Thyroid gland (tissue), 4 donors: ENCODE data around the gene APLP2. TPM values are rescaled to one million over a fixed set of nuclear protein-coding genes. Genes with fewer than 3 reads are reported as not detected.
A peak's percentile ranks its signal among the peaks of the same experiment; 100 is the strongest.

Source experiments
- DNase-seq, 2 donors: peaks; one replicate each; pipeline ENCODE4 v3.0.0-alpha.2; 2019
- H3K27ac ChIP-seq, 3 donors: fragments of 200-600 bp; sonication (generic); 1 replicate in 2 of 3; 2 replicates in 1 of 3; pipeline ENCODE4 v1.5.1; 2016 to 2019; ENCODE audit warnings: mild to moderate bottlenecking in 1 of 3, moderate library complexity in 1 of 3
- H3K27me3 ChIP-seq: fragments of 200-600 bp; sonication (generic); one replicate; pipeline ENCODE4 v1.5.1; 2019
- H3K36me3 ChIP-seq, 2 donors: fragments of 200-600 bp; sonication (generic); one replicate each; pipeline ENCODE4 v1.5.1; 2016 to 2019
- H3K4me1 ChIP-seq, 2 donors: fragments of 200-600 bp; sonication (generic); one replicate each; pipeline ENCODE4 v1.5.1; 2017 to 2019
- H3K4me3 ChIP-seq, 3 donors: fragments of 200-600 bp; sonication (generic); replicated peaks in 1 of 3; 1 replicate in 2 of 3; 2 replicates in 1 of 3; pipeline ENCODE4 v1.5.1; 2016; ENCODE audit warnings: mild to moderate bottlenecking in 1 of 3
- H3K9me3 ChIP-seq: fragments of 200-600 bp; sonication (generic); one replicate; pipeline ENCODE4 v1.5.1; 2017
- POLR2A ChIP-seq, 2 donors: fragments of 450-650 bp; IDR thresholded peaks; one replicate each; pipeline ENCODE4 v1.6.1; 2017; ENCODE audit warnings: antibody characterized with exemption in 2 of 2, mild to moderate bottlenecking in 2 of 2, moderate library complexity in 1 of 2
- WGBS, 2 donors: methylation state at CpG; one replicate each; pipeline ENCODE4 v1.1.5; 2017; 5-methylcytosine and 5-hydroxymethylcytosine counted together
- intact Hi-C: fragments of 100-400 bp; cut with DNase I; formaldehyde crosslinking; loops from one replicate; pipeline ENCODE4 v1.15.1; 2023
- total RNA-seq, 4 donors: library from RNA; depleted of rRNA; stranded (reverse); fragments of >200 nt; gene quantifications; one replicate each; pipeline ENCODE4 v1.2.3, GENCODE V29; 2016
- TF ChIP-seq, protein P1 (sequence below), 6 experiments: fragments of 200-600 bp in 3 of 6; fragments of 450-650 bp in 3 of 6; sonication (generic) in 3 of 6; IDR thresholded peaks; one replicate each; pipeline ENCODE4 v1.5.1; 2016 to 2019; ENCODE audit warnings: antibody characterized with exemption in 6 of 6, mild to moderate bottlenecking in 2 of 6, inconsistent platforms in 1 of 6, moderate library complexity in 1 of 6

Gene APLP2
- total RNA-seq, 4 donors from 2014 or later, result 782 to 1,078 (median 902) TPM

DNA sequence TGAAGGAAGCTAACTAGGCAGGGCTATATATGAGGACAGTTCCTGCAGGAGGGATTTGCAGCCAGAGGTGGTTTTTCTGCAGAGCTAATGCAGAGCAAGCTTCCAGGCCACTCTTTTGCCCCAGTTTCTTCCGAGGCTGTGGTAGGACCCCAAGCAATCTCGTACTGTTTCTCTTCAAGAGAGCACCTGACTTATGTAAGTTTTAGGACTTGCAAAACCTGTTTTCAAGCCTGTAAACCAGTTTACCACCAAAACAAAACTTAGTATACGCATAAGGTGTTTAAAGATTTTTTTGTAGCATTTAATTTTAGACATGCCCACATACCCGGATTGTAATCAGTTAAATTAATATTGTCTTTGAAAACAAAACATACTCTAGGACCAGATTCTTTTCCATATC, 7.7 kb upstream of the APLP2 start:
- Histone ChIP-seq H3K4me3 (no peak overlapping the region), H3K36me3 (no peaks in the 10 kb centered on the region), H3K4me1 (peaks cover 4 to 22% of the 10 kb centered on the region in 2 donors), H3K27me3 (no peaks in the 10 kb centered on the region), H3K27ac (peak overlapping the region; percentile 28 to 54 (median 39)), H3K9me3 (no peaks in the 10 kb centered on the region)
- TF ChIP-seq, protein P1, sequence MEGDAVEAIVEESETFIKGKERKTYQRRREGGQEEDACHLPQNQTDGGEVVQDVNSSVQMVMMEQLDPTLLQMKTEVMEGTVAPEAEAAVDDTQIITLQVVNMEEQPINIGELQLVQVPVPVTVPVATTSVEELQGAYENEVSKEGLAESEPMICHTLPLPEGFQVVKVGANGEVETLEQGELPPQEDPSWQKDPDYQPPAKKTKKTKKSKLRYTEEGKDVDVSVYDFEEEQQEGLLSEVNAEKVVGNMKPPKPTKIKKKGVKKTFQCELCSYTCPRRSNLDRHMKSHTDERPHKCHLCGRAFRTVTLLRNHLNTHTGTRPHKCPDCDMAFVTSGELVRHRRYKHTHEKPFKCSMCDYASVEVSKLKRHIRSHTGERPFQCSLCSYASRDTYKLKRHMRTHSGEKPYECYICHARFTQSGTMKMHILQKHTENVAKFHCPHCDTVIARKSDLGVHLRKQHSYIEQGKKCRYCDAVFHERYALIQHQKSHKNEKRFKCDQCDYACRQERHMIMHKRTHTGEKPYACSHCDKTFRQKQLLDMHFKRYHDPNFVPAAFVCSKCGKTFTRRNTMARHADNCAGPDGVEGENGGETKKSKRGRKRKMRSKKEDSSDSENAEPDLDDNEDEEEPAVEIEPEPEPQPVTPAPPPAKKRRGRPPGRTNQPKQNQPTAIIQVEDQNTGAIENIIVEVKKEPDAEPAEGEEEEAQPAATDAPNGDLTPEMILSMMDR (IDR thresholded peaks at IDR 0.05), result no peak
- TF ChIP-seq POLR2A (IDR thresholded peaks at IDR 0.05), result no peak
- peak in 1 of 2 donors; percentile 21 for DNase-seq
- intact Hi-C loops, result no loop called here
- 37 to 38% methylated on average over 4 of the region's 4 CpGs for whole genome bisulfite sequencing, 2 donors

DNA sequence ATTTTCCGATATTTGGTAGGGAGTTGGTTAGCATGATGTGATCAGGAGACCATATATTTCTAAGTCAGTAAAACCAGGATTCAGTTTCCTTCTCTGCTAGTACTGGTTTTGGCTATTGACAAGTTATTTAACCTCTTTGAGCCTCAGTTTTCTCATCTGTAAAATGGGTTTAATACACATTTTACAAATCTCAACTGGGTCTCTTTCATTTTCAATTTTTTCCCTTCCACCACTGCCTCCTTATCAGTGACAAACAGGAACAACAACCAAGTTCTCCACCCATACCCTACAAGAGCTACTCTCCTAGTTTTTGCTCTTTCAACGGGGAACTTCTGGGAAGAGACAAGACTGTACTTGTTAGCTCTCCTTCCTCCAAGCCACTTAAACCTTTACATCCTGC, 6.2 kb upstream of the APLP2 start:
- WGBS, 2 donors, result 81% methylated on average over 2 of the region's 2 CpGs
- Histone ChIP-seq H3K9me3 (no peaks in the 10 kb centered on the region), H3K4me1 (peaks cover 7 to 31% of the 10 kb centered on the region in 2 donors), H3K27ac (peak overlapping the region in 2 of 3 donors; percentile 39 to 40), H3K36me3 (no peaks in the 10 kb centered on the region), H3K27me3 (no peaks in the 10 kb centered on the region), H3K4me3 (no peak overlapping the region)
- DNase-seq, result no peak
- TF ChIP-seq, protein P1 (IDR thresholded peaks at IDR 0.05), result no peak
- no peak for TF ChIP-seq POLR2A (IDR thresholded peaks at IDR 0.05)
- intact Hi-C loops, result no loop called here

DNA sequence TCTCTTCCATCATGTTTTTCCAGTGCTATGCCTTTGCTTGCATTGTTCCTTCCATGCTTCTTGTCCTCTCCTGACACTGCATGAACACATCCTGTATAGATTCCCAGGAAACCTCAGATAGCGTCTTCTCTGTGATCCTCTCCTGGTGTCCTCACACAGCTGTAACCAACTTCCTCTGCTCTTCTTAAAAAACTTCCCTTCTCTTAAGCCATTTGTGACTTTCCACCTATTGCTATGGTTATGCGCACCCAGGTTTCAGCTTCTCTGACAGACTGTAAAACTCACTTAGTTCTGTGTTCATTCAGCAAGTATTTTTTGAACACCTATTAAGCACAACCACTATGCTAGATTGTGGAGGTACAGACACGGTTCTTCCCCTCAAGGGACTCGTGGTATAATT, 5.1 kb upstream of the APLP2 start:
- 77 to 78% methylated on average over 3 to 4 of the region's 4 CpGs for WGBS, 2 donors
- intact Hi-C loops, result no loop called here

DNA sequence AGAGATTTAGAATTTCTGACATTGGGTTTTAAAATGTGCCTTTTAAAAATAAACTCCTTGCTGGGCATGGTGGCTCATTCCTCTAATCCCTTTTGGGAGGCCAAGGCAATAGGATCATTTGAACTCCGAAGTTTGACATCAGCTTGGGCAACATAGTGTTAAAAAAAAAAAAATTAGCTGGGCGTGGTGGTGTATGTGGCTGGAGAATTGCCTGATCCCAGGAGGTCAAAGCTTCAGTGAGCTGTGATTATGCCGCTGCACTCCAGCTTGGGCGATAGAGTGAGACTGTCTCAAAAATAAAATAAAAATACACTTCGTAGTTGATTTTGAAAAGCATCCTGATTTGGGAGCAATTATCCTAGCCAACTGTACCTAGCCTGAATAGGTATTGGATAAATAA, 3.4 kb upstream of the APLP2 start:
- H3K4me3 ChIP-seq, result no peak overlapping the region
- peak; percentile 71 to 74 for DNase-seq
- intact Hi-C loops, result loop anchor here (5.0 kb wide), 1 partner anchor 64 kb away; the partner anchor contains the start of gene PRDM10
- no peaks in the 10 kb centered on the region for H3K9me3 ChIP-seq
- TF ChIP-seq POLR2A (IDR thresholded peaks at IDR 0.05), result no peak
- TF ChIP-seq, protein P1 (IDR thresholded peaks at IDR 0.05), result no peak
- H3K27me3 ChIP-seq, result no peaks in the 10 kb centered on the region
- H3K36me3 ChIP-seq, result no peaks in the 10 kb centered on the region
- WGBS, 2 donors, result 23 to 38% methylated on average over 5 of the region's 5 CpGs
- peak overlapping the region in 2 of 3 donors; percentile 9 to 54 for H3K27ac ChIP-seq
- H3K4me1 ChIP-seq, result peaks cover 16 to 36% of the 10 kb centered on the region in 2 donors

More for the DNA sequence above, 5.1 kb upstream of the APLP2 start:
- Histone ChIP-seq H3K4me3 (no peak overlapping the region), H3K27ac (no peak overlapping the region), H3K27me3 (no peaks in the 10 kb centered on the region), H3K9me3 (no peaks in the 10 kb centered on the region), H3K4me1 (peaks cover 12 to 36% of the 10 kb centered on the region in 2 donors), H3K36me3 (no peaks in the 10 kb centered on the region)
- TF ChIP-seq POLR2A (IDR thresholded peaks at IDR 0.05), result no peak
- TF ChIP-seq, protein P1 (IDR thresholded peaks at IDR 0.05), result no peak
- no peak for DNase-seq

DNA sequence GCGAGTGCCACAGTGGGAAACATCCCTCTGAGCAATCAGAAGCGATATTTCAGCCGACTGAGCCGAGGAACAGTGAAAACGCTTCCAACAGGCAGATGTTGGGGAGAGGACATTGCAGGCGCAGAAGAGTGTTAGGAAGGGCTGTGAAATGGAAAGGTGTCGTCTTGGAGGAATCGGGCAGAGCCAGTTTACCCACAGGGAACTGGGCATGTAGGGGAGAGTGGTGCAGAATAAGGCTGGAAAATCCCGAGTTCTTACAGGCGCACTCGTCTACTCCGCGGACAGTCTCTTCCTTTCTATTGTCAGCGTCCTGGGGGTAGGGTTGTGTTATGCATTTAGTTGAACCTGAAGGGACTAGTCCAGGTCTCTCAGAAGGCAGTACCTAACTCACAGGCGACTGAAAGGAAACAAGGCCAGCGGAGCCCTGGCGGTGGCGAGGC, 1.1 kb upstream of the APLP2 start:
- 64 to 66% methylated on average over 18 of the region's 18 CpGs for WGBS, 2 donors
- intact Hi-C loops, result loop anchor here (5.0 kb wide), 1 partner anchor 66 kb away; the partner anchor contains the start of gene PRDM10
- Histone ChIP-seq H3K9me3 (no peaks in the 10 kb centered on the region), H3K27ac (peak overlapping the region; percentile 86 to 96 (median 93)), H3K36me3 (no peaks in the 10 kb centered on the region), H3K4me1 (peaks cover 26 to 30% of the 10 kb centered on the region in 2 donors), H3K27me3 (no peaks in the 10 kb centered on the region), H3K4me3 (peak overlapping the region; percentile 58 to 66 (median 63))
- TF ChIP-seq, protein P1 (IDR thresholded peaks at IDR 0.05), result peak in 1 of 6 experiments; percentile 6
- no peak for TF ChIP-seq POLR2A (IDR thresholded peaks at IDR 0.05)
- no peak for DNase-seq
